ENCODE measurements around the gene NRIP2. TPM values are rescaled to one million over a fixed set of nuclear protein-coding genes. Genes with fewer than 3 reads are reported as not detected.

The NRIP2 gene
- total and polyA plus RNA-seq, 9 donors = 0.83 to 15.1 (median 6.3) TPM

DNA sequence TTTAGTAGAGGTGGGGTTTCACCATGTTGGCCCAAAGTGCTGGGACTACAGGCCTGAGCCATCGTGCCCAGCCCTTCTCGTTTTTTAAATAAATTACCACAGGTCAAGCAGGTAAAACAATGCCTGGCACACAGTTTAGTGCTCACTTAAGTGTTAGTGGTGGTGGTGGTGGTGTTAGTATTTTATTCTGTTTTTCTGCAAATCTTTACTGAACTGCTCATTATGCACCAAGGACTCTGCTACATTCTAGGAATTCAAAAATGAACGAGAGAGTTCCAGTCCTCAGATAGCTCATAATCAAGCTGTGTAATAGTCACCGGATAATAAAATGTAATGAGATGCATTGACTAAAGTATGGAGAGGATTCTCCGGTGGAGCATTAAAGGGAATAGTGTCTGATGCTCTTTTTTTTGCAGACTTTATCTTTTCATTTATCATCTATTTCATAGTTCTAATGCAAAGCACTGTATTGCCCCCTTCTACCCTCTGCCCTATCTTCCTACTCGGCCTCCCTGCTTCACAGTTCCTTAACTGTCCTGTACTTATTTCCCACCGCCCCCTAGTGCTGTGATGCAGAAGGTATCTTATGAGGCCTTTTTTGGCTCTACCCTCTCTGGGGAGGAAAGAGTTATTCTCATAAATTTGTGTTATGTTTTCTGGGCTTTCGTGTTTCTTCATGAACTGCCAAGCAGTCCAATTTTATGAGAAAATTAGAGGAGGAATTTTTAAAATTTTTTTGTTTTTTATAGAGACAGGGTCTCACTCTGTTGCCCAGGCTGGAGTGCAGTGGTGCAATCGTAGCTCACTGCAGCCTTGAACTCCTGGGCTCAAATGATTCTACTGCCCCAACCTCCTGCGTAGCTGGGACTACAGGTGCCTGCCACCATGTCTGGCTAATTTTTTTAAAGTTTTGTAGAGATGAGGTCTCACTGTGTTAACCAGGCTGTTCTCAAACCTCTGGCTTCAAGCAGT is 21.3 kb downstream of the NRIP2 start:
- intact Hi-C loops (cut with DNase I) = no loop called here
- no peak for DNase-seq
- no peaks in the 10 kb centered on the region for H3K27me3 ChIP-seq
- 6% methylated on average over 10 of the region's 10 CpGs for WGBS, 3 donors
- H3K4me3 ChIP-seq = peak overlapping the region; percentile 89
- peaks cover 1% of the 10 kb centered on the region for H3K4me1 ChIP-seq (ENCODE audit: insufficient read depth)
- H3K36me3 ChIP-seq = no peaks in the 10 kb centered on the region
- H3K9me3 ChIP-seq = no peaks in the 10 kb centered on the region
- TF ChIP-seq, protein P1, sequence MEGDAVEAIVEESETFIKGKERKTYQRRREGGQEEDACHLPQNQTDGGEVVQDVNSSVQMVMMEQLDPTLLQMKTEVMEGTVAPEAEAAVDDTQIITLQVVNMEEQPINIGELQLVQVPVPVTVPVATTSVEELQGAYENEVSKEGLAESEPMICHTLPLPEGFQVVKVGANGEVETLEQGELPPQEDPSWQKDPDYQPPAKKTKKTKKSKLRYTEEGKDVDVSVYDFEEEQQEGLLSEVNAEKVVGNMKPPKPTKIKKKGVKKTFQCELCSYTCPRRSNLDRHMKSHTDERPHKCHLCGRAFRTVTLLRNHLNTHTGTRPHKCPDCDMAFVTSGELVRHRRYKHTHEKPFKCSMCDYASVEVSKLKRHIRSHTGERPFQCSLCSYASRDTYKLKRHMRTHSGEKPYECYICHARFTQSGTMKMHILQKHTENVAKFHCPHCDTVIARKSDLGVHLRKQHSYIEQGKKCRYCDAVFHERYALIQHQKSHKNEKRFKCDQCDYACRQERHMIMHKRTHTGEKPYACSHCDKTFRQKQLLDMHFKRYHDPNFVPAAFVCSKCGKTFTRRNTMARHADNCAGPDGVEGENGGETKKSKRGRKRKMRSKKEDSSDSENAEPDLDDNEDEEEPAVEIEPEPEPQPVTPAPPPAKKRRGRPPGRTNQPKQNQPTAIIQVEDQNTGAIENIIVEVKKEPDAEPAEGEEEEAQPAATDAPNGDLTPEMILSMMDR (IDR thresholded peaks at IDR 0.05) = peak in 2 of 3 donors; percentile 34 to 35
- no peak for TF ChIP-seq POLR2A (IDR thresholded peaks at IDR 0.05)
- H3K27ac ChIP-seq = peak overlapping the region; percentile 54 to 89

DNA sequence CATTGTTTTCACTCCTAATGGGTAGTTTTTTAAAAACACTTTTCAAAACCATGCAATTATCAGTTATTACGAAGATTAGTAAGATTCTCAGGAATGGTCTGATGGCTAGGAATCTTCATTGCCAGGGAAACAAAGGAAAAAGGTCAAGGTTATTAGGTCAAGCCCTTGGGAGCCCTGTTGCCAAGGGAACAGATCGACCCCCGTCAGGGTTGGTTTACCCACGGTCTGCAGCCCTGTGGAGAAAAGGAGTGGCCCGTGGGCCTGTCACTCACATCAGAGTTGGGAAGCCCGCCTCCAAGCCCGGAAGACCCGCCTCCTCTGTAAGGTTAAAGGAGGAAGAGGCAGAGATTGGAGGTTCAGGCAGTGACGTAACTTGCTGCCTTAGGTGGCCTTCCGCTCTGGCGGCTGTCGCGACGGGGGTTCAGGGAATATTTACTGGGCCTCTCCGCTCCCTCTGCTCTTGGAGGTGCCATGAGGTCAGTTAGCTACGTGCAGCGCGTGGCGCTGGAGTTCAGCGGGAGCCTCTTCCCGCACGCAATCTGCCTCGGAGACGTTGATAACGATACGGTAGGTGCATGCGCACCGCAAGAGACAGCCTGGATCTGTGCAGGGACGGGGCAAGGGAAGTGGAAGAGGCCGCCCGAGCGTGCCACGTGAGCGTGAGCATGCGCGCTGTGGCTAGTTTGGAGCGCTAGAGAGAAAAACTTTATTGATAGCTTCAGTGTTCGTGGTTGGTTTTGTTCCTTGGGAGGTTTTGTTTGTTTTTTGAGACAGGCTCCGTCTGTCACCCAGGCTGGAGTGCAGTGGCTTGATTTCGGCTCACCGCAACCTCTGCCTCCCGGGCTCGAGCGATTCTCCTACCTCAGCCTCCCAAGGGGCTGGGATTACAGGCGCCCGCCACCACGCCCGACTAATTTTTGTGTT is 22.3 kb downstream of the NRIP2 start, which contains the start of gene ITFG2:
ITFG2 (plus strand) TSS at position 379 of the 924 bp plus-strand sequence; CDS start at position 472, 93 bp downstream.
- intact Hi-C loops (cut with DNase I) = no loop called here

DNA sequence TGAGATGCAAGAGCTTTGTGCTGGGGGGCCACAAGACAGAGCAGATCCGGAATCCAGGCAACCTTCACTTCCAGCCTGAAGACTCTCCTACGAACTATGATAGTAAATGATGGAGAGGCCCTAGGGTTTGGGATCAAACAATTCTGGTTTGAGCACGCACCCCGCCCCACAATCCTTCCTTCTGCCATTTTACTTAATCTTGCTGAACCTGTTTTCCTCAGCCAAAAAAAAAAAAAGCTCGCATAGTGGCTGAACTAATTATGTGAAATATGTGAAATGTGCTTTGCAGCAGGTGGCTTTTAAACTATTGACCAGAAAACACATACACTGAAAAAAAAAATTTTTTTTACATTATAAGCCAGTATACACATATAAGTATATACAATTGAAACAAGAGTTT is 23.0 kb downstream of the NRIP2 start:
- Histone ChIP-seq H3K36me3 (no peaks in the 10 kb centered on the region), H3K4me1 (ENCODE audit: insufficient read depth) (peaks cover 1% of the 10 kb centered on the region), H3K27me3 (no peaks in the 10 kb centered on the region), H3K9me3 (no peaks in the 10 kb centered on the region), H3K4me3 (peak overlapping the region; percentile 89), H3K27ac (peak overlapping the region in 1 of 2 donors; percentile 89)
- TF ChIP-seq EP300 (IDR thresholded peaks at IDR 0.05) (no peak), POLR2A (IDR thresholded peaks at IDR 0.05) (no peak)
- TF ChIP-seq, protein P1 (IDR thresholded peaks at IDR 0.05) = no peak
- peak in 1 of 5 donors; percentile 34 for DNase-seq
- intact Hi-C loops (cut with DNase I) = no loop called here
- WGBS, 3 donors = 76 to 83% (median 78%) methylated on average over 5 of the region's 5 CpGs

More for the DNA sequence above, 22.3 kb downstream of the NRIP2 start, which contains the start of gene ITFG2:
- TF ChIP-seq POLR2A (IDR thresholded peaks at IDR 0.05) (peak; percentile 80), EP300 (IDR thresholded peaks at IDR 0.05) (no peak)
- TF ChIP-seq, protein P1 (IDR thresholded peaks at IDR 0.05) = peak in 1 of 3 donors; percentile 21
- Histone ChIP-seq H3K4me3 (peak within 1 kb of the TSS; percentile 89), H3K27ac (peak within 1 kb of the TSS; percentile 54 to 89), H3K9me3 (no peaks in the 10 kb centered on the region), H3K36me3 (no peaks in the 10 kb centered on the region), H3K4me1 (ENCODE audit: insufficient read depth) (peaks cover 1% of the 10 kb centered on the region), H3K27me3 (no peaks in the 10 kb centered on the region)
- 0 to 1% (median 1%) methylated on average over 48 of the region's 48 CpGs for WGBS, 3 donors
- peak; percentile 97 to 98 (median 98) for DNase-seq

DNA sequence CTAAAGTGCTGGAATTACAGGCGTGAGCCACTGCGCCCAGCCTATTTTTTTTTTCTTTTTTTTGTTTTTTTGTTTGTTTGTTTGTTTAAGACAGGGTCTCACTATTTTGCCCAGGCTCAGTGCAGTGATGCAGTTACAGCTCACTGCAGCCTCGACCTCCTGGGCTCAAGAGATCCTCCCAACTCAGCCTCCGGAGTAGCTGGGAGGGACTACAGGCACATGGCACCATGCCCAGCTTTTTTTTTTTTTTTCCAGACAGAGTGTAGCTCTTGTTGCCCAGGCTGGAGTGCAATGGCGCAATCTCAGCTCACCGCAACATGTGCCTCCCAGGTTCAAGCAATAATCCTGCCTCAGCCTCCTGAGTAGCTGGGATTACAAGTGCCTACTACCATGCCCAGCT is 28.1 kb downstream of the NRIP2 start:
- intact Hi-C loops (cut with DNase I) = no loop called here
- no peaks in the 10 kb centered on the region for H3K27me3 ChIP-seq
- TF ChIP-seq, protein P1 (IDR thresholded peaks at IDR 0.05) = no peak
- TF ChIP-seq EP300 (IDR thresholded peaks at IDR 0.05) (no peak), POLR2A (IDR thresholded peaks at IDR 0.05) (no peak)

More for the DNA sequence above, 28.1 kb downstream of the NRIP2 start:
- no peak overlapping the region for H3K27ac ChIP-seq
- WGBS, 3 donors = 86 to 87% (median 86%) methylated on average over 6 of the region's 6 CpGs
- H3K9me3 ChIP-seq = no peaks in the 10 kb centered on the region
- H3K36me3 ChIP-seq = no peaks in the 10 kb centered on the region
- DNase-seq = no peak
- no peak overlapping the region for H3K4me3 ChIP-seq
- peaks cover 1% of the 10 kb centered on the region for H3K4me1 ChIP-seq (ENCODE audit: insufficient read depth)
